GM19193 (cell line): ENCODE results near the gene HLA-DOA.

ENCODE experiments used
- POLR2A ChIP-seq: IDR thresholded peaks from 4 replicates; pipeline ENCODE4 v1.6.1; 2011; ENCODE audit not compliant: insufficient read depth, insufficient read length; ENCODE audit errors: extremely low read depth

HLA-DOA gene

DNA sequence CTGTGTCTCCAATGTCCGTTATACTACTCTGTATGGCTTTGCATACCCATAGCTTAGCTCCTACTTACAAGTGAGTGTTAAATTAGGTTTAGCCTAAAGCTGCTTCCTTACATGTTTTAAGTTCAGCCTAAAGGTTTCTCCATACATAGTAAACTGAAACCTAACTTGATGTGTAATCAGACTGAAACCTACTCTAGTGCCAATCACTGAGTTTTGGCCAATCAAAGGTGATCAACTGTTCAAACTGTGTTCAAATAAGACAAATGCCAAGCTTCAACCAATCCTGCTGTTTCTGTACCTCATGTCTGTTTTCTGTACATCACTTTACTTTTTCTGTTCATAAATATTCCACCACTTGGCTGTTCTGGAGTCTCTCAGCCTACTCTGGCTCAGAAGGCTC, 20.0 kb downstream of the HLA-DOA start:
- TF ChIP-seq POLR2A, result no peak

DNA sequence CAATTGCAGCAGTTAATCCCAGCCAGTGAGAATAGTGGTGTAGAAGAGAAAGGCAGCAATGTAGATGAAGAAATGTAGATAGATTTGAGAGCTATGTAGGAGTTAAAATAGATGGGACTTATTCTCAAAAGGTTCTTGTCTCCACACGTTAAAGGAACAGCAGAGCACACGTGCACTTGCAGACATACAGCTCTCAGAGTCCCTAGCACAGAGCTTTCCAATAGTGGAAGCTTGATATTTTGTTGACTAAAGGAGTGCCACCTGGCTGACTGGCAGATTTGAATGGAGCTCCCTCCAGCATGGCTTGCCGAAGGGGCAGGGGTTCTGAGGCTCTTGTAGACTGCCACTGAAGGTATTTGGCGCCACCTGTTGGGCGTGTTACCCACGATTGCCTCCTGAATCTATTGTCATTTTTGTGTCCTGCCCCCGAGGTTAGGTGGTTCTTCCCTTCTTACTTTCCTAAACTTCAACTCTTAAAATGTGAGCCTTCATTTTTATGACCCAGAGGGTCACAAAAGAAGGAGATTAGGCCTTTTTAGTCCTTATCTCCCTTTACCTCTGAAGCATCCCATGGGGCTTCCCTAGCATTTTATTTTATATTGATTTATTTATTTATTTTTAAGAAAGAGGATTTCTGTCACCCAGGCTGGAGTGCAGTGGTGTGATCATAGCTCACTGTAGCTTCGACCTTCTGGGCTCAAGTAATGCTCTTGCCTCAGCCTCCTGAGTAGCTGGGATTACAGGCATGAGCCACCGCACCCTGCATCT, 24.6 kb downstream of the HLA-DOA start:
- TF ChIP-seq POLR2A, result no peak

DNA sequence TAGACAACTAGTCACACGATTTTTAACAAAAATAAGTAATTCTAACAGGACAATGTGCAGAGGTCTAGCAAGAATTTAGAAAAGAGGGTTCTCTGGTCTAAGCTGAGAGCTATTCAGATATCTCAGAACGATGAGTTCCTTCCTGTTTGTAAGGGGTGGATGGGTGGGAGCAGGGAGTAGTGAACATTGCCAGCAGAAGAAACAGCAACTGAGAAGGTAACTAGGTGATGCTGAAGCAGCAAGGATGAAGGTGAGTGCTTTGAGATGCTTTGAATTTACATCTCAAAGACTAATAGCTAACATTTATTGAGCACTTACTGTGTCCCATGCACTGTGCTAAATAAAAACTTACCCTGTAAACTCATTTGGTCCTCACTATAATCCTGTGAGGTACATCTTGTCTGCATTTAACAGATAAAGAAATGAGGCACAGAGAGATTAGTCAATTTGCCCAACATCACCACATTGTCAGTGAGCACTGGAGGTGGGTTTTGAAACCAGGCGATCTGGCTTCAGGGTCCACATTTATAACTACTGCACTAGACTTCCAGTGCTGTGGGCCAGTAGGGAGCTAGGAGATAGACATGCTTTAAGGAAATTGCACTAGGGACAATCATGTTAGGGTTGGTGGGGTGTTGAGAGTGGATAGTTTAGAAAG, 25.3 kb downstream of the HLA-DOA start:
- TF ChIP-seq POLR2A, result no peak

DNA sequence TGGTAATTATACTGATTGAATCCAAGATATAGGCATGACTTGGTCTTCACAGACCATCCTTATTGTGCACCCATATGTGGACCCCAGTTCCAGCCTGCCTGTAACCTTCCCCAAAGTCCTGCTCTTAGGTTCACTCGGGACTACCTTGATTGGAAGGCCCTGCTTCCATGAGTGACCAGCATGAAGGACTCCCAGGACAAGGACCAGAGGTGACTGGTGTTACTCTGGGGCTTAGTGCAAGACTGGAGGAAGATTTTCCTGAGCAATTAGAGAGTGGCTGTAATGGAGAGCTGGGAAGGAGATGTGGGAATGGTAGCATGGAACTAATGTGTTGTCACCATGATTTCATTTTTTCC, 25.9 kb downstream of the HLA-DOA start:
- no peak for TF ChIP-seq POLR2A

DNA sequence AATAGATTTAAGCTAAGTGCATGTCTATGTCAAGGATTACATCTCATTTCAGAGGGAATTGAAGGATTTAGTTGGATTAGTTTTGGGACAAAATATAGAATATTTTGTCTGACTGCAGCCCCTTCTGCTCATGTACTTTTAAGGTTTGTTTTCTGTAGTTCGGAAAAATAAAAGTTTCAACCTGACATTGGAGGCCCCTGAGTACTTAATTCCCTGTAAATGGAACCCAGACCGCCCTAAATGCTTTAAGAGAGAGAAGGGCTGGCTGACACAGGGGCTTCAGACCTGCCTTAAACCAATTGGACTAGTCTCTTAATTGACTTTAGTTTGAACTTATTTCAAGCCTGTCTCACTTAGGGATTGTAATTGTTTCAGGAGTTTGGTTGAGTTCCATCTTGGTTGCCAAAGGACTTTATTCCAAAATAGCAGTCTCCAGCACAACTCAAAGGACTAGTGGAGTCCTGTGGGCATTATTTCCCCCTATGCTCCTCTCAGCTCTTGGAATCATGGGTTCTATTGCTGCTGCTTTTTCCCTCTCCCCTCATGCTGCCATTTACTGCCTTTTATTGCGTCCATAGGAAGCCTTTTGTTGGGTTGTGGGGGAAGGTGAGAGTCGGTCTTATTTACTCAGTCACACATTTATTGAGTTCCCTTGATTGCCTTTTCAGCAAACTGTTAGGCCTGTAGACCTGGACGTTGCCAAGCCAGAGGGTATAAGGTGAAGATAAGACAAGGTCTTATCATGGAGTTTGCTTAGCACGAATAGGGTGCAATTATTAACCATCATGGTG, 26.5 kb downstream of the HLA-DOA start:
- peak; percentile 22 for TF ChIP-seq POLR2A

DNA sequence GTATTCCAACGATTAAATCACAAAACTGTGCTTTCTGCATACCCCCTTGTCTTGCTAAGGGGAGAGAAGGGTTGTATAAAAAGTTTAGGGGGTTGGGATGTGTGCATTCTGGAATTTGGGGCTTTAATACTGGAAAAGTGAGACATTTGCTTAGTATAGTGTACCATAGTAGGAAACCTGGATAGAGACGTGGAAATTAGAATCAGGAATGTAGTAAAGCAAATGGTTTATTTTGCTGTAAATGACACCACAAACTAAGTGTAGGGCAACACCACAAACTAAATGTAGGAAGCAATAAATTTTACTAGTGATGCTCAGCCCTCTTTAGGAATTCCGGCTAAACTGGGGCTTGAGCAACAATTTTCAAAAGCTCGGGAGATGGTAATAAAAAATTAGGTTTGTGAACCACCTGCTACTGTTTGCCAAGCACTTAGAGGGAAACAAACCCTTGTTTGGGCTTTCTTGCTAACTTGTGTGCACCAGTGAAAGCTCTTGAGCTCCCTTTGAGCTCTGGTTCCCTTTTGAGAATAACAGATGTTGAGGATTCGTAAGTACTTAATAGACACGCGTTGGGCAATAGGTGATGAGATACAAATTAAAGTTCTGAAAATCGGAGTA, 27.2 kb downstream of the HLA-DOA start:
- peak; percentile 37 for TF ChIP-seq POLR2A

DNA sequence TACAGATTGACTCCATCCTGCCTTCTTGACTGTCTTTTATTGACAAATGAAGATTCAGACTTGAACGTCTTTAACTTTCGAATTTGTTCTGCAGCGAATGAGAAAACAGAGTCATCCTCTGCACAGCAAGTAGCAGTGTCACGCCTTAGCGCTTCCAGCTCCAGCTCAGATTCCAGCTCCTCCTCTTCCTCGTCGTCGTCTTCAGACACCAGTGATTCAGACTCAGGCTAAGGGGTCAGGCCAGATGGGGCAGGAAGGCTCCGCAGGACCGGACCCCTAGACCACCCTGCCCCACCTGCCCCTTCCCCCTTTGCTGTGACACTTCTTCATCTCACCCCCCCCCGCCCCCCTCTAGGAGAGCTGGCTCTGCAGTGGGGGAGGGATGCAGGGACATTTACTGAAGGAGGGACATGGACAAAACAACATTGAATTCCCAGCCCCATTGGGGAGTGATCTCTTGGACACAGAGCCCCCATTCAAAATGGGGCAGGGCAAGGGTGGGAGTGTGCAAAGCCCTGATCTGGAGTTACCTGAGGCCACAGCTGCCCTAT, 28.8 kb downstream of the HLA-DOA start:
- TF ChIP-seq POLR2A, result peak; percentile 21

DNA sequence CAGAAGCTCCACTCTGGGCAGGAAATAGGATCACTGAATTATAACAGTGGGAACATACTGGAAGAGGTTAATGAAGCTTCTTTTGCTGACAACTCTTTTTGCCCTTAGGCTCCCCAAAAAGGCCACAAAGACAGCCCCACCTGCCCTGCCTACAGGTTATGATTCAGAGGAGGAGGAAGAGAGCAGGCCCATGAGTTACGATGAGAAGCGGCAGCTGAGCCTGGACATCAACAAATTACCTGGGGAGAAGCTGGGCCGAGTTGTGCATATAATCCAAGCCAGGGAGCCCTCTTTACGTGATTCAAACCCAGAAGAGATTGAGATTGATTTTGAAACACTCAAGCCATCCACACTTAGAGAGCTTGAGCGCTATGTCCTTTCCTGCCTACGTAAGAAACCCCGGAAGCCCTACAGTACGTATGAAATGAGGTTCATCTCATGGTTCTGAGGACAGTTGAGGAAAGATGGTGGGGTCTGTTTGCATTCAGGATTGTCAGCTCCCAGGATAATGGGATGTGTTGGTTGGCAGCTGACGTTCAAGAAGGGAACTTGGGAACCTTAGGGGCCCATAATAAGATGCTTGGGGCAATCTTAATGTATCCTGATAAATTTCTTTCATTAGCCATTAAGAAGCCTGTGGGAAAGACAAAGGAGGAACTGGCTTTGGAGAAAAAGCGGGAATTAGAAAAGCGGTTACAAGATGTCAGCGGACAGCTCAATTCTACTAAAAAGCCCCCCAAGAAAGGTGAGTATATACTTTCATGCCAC, 29.5 kb downstream of the HLA-DOA start:
- peak; percentile 35 for TF ChIP-seq POLR2A

DNA sequence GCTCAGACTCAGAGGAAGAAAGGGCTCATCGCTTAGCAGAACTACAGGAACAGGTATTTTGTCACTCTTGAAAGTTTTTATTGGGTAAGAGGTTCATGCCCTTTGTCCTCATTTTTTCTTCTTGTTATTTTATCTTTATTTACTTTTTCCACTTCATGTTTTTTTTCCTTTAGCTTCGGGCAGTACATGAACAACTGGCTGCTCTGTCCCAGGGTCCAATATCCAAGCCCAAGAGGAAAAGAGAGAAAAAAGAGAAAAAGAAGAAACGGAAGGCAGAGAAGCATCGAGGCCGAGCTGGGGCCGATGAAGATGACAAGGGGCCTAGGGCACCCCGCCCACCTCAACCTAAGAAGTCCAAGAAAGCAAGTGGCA, 31.5 kb downstream of the HLA-DOA start:
- peak; percentile 0 for TF ChIP-seq POLR2A

DNA sequence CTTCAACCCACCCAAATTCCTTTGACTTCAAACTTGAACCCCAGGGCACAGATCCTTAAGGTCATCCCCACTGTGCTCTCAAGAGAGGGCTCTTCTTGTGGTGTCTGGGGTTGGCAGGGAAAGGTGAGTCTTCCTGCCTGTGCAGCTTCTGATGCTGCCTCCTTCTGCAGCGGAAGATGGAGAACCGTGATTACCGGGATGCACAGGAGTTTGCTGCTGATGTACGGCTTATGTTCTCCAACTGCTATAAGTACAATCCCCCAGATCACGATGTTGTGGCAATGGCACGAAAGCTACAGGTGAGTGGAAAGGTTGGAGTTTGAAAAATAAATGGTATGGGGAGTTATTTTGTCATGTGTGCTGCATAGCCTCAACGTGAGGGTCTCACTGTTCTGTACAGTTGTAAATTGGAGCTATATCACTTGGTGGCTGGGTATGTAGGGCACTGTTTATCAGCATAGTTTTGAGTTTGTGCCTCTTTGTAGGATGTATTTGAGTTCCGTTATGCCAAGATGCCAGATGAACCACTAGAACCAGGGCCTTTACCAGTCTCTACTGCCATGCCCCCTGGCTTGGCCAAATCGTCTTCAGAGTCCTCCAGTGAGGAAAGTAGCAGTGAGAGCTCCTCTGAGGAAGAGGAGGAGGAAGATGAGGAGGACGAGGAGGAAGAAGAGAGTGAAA, 32.0 kb downstream of the HLA-DOA start:
- TF ChIP-seq POLR2A, result no peak

DNA sequence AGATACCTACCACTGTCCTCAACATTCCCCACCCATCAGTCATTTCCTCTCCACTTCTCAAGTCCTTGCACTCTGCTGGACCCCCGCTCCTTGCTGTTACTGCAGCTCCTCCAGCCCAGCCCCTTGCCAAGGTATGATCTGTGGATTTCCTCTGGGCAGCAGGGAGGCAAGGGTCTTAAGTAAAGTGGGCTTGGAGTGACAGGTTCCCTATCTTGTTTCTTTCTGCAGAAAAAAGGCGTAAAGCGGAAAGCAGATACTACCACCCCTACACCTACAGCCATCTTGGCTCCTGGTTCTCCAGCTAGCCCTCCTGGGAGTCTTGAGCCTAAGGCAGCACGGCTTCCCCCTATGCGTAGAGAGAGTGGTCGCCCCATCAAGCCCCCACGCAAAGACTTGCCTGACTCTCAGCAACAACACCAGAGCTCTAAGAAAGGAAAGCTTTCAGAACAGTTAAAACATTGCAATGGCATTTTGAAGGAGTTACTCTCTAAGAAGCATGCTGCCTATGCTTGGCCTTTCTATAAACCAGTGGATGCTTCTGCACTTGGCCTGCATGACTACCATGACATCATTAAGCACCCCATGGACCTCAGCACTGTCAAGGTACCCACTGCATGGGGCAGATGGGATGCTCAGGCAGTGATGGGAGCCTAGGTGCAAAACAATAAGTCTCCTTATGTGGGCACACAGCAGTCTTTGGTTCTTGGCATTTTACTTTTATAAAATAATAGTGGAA, 32.9 kb downstream of the HLA-DOA start:
- no peak for TF ChIP-seq POLR2A

DNA sequence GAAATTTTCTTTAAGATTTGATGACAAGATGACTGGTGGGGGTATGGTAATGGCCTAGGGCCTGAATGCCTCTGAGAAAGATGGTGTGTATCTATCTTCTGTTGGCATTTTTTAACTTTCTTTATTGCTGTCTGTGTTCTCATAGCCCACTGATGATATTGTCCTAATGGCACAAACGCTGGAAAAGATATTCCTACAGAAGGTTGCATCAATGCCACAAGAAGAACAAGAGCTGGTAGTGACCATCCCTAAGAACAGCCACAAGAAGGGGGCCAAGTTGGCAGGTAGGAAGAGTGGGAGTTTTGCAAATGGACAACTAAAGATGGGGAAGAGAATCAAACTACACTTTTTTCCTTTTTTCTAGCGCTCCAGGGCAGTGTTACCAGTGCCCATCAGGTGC, 33.5 kb downstream of the HLA-DOA start:
- TF ChIP-seq POLR2A, result no peak

DNA sequence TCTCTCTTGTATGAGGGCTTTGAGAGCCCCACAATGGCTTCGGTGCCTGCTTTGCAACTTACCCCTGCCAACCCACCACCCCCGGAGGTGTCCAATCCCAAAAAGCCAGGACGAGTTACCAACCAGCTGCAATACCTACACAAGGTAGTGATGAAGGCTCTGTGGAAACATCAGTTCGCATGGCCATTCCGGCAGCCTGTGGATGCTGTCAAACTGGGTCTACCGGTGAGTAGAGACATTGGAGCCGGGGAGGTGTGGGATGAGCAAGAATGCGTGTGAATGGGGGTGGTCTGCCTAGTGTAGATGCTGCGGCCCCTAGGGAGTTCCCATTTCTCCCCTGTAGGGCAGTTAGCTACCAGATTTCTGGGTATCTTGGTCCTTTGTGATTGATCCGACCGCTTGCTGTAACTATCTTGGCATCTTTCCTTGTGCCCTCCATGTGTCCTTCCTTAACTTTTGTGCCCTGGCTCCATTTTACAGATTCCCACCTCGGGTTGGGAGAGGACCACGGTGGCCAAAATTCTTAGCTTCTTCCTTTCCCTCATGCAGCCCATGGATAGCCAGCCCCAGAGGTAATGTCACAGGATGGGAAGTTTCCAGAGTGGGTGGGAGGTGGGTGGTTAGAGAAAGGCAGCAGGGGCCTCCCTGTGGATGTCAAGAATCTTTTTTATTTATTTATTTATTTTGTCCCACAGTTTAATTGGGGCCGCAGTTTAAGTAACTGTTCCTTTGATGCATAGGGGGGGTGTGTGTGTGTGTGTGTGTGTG, 34.7 kb downstream of the HLA-DOA start:
- peak; percentile 57 for TF ChIP-seq POLR2A

DNA sequence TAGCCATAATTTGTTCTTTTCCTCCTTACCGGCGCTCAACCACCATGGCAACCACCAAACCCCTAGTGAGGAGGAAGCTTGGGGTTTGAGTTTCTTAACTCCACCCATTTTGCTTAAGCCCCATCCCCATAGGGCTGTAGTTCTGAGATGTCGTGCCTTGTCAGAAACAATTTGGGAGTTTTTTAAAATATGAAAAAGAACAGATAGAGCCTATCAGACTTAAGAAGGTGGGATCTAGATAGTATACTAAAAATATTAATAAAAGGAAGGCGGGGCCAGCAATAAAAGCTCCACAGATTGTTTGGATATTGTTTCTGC, 35.4 kb downstream of the HLA-DOA start:
- TF ChIP-seq POLR2A, result no peak
